ENCODE measurements around the gene NR6A1.

NR6A1 gene

DNA sequence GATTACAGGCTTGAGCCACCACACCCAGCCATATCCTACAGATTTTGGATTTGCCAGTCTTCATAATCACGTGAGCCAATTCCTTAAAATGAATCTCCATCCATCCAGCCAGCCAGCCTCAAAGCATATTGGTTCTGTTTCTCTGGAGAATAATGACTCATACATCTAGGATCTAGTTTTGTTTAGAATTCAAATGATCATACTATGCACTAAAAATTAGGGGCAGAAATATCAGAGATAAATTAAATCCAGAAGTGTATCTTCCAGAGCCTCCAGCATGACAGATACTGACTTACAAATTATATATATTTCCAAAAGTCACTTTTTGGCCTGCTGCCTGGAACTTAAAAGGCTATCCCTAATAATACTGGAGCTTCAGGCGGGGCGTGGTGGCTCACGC, 144.8 kb downstream of the NR6A1 start:
- H3K4me3 ChIP-seq (ENCODE audit: low read depth, low read length) = no peak overlapping the region
- TF ChIP-seq, protein P1, sequence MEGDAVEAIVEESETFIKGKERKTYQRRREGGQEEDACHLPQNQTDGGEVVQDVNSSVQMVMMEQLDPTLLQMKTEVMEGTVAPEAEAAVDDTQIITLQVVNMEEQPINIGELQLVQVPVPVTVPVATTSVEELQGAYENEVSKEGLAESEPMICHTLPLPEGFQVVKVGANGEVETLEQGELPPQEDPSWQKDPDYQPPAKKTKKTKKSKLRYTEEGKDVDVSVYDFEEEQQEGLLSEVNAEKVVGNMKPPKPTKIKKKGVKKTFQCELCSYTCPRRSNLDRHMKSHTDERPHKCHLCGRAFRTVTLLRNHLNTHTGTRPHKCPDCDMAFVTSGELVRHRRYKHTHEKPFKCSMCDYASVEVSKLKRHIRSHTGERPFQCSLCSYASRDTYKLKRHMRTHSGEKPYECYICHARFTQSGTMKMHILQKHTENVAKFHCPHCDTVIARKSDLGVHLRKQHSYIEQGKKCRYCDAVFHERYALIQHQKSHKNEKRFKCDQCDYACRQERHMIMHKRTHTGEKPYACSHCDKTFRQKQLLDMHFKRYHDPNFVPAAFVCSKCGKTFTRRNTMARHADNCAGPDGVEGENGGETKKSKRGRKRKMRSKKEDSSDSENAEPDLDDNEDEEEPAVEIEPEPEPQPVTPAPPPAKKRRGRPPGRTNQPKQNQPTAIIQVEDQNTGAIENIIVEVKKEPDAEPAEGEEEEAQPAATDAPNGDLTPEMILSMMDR (IDR thresholded peaks at IDR 0.05; ENCODE audit: control insufficient read depth, extremely low read depth, insufficient read depth) = no peak
- no peak for DNase-seq (ENCODE audit: low read depth)

DNA sequence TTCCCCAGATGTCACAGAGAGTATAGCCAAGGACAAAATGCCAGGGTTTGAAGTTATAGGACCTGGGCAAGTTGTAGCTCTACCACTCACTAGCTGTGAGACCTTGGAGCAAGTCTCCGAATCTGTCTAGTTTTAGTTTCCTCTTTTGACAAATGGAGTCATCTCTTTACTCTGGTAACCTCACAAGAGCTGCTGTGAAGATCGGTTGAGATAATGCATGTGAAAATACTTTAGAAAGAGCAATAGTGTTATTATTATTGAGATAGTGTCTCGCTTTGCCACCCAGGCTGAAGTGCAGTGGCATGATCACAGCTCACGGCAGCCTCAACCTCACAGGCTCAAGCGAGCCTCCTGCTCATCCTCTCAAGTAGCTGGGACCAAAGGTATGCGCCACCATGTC, 146.0 kb downstream of the NR6A1 start:
- TF ChIP-seq, protein P1 (IDR thresholded peaks at IDR 0.05; ENCODE audit: control insufficient read depth, extremely low read depth, insufficient read depth) = no peak
- no peak for DNase-seq (ENCODE audit: low read depth)
- H3K4me3 ChIP-seq (ENCODE audit: low read depth, low read length) = no peak overlapping the region

DNA sequence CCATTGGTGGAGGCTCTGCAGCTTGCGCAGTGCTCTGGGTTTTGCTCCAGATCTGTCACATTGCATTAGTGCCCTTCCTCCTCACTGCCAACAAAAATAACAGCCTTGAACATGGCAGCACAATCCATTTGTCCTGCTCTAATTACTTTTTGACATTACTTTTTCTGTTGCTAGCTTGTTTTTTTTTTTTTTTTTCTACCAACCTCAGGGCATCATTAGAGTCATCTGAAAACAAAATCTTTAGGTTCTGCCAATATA, 146.4 kb downstream of the NR6A1 start:
- no peak for DNase-seq (ENCODE audit: low read depth)
- H3K4me3 ChIP-seq (ENCODE audit: low read depth, low read length) = no peak overlapping the region
- TF ChIP-seq, protein P1 (IDR thresholded peaks at IDR 0.05; ENCODE audit: control insufficient read depth, extremely low read depth, insufficient read depth) = no peak

DNA sequence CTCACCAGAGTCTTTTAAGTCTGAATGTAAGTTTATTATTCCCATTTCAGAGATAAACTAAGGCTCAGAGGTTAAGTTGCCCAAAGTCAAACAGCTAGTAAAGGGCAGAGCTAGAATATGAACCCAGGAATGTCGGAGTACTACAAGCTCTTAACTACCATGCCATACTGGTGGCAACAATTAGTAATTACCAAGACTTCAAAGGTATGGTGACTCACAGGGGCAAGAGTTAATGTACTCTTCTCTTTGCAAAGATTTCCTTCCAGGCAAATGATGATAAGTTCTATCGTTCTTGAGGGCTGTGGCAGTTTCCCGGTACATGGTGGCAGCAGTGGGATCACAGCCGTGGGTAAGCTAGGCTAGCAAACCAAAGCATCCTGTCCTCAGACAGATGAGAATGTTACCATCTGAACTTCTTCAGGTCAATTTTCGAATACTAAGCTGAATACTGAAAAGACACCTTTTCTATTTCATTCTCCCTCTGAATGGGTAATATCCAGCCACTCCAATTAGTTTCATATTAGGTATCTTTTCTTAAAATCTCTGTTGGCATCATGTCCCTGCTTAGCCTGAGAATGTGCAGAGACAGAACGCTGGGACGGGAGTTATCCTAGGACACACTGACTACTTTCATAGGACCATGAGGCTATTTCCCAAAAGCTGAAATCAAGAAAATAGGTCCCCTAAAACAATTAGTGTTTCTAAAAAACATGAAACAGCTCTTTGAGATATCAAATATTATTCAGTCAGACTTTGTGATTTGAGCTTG, 147.0 kb downstream of the NR6A1 start:
- no peak overlapping the region for H3K4me3 ChIP-seq (ENCODE audit: low read depth, low read length)
- TF ChIP-seq, protein P1 (IDR thresholded peaks at IDR 0.05; ENCODE audit: control insufficient read depth, extremely low read depth, insufficient read depth) = no peak
- DNase-seq (ENCODE audit: low read depth) = no peak

DNA sequence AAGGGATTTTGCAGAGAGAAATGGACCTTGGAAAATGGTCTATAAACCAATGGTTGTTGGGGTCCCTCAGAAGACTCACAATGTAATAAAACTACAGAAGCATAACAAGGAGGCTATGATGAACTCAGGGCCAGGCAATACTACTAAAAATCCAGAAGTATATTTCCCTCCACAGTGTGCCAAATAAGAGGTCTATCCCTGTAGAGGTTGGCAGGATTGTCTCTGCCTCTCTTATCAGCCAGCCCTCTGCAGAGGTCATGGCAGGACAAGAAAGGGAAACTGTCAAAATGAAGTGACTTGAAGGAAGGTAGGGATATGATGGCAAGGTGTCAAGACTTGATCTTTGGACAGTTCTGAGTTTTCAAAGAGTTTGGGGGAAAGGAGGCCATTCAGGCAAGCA, 148.2 kb downstream of the NR6A1 start:
- no peak for DNase-seq (ENCODE audit: low read depth)
- TF ChIP-seq, protein P1 (IDR thresholded peaks at IDR 0.05; ENCODE audit: control insufficient read depth, extremely low read depth, insufficient read depth) = no peak
- no peak overlapping the region for H3K4me3 ChIP-seq (ENCODE audit: low read depth, low read length)

DNA sequence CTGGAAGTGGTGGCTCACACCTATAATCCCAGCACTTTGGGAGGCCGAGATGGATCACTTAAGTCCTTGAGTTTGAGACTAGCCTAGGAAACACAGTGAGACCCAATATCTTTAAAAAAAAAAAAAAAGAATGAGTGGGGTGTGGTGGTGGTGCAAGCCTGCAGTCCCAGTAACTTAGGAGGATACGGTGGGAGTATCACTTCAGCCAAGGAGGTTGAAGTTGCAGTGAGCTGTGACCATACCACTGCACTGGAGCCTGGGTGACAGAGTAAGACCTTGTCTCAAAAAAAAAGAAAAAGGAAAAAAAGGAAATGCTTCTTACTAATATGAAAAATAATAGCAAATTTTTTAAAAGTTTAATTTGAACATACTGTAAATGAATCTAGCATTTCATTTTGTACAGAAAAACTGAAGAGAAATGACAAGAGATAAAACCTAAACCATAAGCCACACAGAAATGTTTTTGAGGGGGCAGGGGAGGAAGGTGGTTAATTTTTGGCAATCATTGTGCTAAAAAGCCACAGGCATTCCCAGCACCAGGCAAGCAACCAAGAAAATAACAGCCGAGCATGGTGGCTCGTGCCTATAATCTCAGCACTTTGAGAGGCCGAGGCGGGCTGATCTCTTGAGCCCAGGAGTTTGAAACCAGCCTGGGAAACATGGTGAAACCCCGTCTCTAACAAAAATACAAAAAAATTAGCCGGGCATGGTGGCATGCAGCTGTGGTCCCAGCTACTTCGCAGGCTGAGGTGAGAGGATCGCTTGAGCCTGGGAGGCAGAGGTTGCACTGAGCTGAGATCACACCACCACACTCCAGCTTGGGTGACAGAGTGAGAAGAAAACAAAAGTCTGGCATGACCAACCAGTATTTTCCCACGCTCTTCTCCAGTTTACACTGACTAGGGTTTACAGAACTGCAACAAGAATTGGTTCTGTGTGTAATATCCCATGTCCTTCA, 149.5 kb downstream of the NR6A1 start:
- H3K4me3 ChIP-seq (ENCODE audit: low read depth, low read length) = no peak overlapping the region
- DNase-seq (ENCODE audit: low read depth) = no peak
- TF ChIP-seq, protein P1 (IDR thresholded peaks at IDR 0.05; ENCODE audit: control insufficient read depth, extremely low read depth, insufficient read depth) = no peak

Data from LNCaP clone FGC (cell line).